Inflammatory macrophage (primary cell): ENCODE data around the gene FOXD2.

Experiments used
- DNase-seq, 2 donors: peaks; one replicate each; pipeline ENCODE4 v3.0.0-alpha.2; 2020 to 2022

FOXD2 gene

DNA sequence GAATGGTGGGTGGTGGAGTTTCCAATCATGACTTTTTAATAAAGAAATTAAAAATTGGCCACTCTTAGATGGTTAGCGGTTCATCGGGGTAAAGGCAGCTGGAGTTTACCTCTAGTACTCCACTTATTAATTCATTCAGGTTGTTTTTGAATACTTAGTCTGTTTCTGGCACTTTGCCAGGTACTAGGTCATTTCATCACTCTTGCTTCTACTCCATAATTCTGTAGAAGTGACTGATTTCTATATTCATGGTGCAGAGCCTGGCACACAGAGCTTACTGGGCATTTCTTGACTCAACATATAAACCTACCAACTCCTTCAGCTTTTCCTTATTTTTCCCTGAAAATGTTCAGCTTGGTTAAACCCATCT is 31.5 kb downstream of the FOXD2 start:
- DNase-seq, result no peak

GRCh38 chr1:47469910-47470309 is 32.1 kb downstream of the FOXD2 start:
- peak; percentile 7 to 40 for DNase-seq

GRCh38 chr1:47471163-47471562 is 33.3 kb downstream of the FOXD2 start:
- DNase-seq, result no peak

DNA sequence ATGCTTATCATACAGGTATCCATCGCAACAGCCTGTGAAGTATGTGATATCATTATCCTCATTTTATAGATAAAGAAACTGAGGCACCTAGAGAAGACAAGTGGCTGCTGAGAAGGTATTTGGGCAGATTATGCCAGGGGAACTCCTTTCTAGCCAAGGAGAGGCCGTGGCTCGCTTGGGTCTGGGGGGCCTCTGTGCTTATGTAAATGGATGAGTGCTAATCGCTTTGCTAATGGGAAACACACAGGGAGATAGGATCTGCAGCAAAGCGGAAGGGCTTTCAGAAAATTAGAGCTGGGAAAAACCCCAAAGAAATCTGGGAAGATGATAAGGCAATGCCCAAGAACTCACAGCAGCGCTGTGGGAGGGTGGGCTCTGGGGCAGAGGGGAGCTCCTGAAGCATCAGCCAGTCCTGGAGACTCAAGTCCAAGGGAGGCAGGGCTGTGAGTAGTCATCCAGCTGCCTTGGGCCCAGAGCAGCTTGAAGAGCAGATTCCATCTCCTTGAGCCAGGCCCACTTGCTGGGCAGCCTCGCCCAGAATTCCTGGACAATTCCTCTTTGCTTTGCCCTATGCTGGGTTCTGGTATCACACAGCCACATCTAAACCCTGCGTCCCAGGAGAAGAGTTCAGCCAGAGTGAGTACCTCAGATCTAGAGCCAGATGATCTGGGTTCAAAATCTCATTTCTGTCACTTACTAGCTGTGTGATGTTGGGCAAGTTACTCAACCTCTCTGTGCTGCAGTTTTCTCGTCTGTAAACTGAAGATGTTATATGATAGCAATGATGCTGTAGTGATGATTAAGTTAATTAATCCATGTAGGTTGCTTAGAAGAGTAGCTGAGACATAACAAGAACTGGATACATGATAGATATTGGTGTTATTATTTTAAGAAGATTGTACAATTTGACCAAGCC is 36.7 kb downstream of the FOXD2 start:
- DNase-seq, result no peak

GRCh38 chr1:47477595-47478080 is 39.8 kb downstream of the FOXD2 start:
- no peak for DNase-seq

GRCh38 chr1:47478090-47478489 is 40.2 kb downstream of the FOXD2 start:
- no peak for DNase-seq

GRCh38 chr1:47479664-47480063 is 41.8 kb downstream of the FOXD2 start:
- no peak for DNase-seq

- DNase-seq, result no peak
These were observed 44.1 kb downstream of the FOXD2 start for GRCh38 chr1:47481936-47482335.

GRCh38 chr1:47482786-47483185 is 44.9 kb downstream of the FOXD2 start:
- peak; percentile 66 to 74 for DNase-seq

DNA sequence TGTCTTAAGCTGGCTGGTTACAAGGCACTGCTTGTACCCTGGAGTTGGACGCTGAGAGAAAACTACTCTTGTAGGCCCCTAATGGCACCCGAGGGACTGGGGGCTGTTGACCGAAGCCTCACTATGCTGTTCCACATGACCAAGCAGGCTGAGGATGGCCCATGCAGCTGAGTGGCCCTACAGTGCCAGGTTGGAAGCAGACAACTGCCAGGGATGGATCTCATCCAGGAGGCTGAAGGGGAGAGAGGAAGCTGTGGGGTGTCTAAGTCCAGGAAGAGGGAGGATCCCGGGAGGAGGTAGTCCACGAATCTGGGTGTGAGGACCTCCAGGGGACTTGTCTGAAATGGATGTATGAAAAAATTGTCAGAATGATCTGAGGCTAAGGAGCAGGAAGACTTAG is 45.8 kb downstream of the FOXD2 start:
- DNase-seq, result no peak

DNA sequence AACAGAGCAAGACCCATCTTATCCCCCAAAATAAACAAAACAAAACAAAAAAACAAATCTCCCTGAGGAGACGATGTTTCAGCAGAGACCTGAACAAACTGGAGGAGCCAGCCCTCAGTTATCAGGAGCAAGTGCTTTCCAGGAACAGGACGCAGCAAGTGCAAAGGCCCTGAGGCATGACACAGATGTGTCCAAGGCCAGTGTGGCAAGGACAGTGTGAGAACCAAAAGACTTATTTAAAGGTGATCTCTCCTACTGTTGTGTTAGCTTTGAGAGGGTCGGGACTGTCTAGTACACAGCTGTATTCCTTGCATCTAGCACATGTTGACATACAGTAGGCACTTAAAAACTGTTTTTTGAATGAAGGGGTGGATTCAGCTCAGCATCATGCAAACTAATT is 48.0 kb downstream of the FOXD2 start:
- DNase-seq, result no peak

DNA sequence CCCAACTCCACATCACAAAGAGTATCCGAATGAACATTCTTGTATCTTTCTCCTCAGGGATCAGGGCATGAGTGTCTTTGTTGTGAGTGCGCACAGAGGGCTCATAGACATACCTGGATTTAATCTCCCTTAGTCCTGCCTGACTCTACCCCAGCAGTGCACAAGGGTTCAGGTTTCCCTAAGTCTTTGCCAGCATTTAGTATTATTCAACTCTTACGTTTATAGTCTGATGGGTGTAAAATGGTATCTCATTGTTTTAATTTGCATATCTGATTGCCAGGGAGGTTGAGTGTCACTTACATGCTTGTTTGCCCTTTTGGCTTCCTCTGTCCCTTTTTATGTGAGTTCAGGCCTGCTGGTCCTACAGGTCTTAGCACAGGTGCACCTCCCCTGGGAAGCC is 49.5 kb downstream of the FOXD2 start:
- DNase-seq, result no peak

- no peak for DNase-seq
These were observed 50.1 kb downstream of the FOXD2 start for GRCh38 chr1:47487850-47488450.
